Measurements from ENCODE around the gene GATA2.

Gene GATA2

DNA sequence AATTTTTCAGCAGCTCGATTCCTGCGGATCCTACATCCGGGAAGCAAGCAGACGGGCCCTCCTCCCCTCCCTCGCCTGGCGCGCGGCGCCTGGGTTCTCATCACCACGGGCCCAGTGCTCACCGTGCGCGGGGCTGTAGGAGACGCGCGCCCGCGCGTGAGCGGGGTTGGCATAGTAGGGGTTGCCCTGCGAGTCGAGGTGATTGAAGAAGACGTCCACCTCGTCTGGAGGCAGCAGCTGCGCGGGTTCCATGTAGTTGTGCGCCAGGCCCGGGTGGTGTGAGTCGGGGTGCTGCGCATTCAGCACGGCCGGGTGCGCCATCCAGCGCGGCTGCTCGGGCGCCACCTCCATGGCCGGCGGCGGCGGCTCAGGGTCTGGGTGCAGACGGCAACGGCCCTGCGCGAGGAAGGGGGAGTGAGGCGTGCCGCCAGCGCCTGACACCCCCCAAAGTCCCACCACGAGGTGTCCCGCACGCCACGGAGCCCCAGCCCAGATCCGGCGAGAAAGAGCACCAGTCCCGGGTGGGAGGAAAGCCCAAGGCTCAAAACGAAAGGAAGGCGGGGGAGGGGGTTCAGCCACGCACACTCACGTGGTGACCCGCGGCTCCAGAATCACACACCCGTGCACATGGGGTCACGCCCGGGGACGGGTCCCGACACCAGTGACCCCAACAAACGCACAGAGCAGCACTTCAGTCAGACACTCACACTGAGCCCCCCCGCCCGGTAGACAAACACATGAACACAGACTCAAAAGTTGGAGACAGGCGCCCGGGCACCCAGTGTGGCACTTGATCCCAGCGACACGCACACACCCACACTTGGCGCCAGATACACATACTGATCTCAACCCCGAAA is 6.1 kb downstream of the GATA2 start:
- FAIRE-seq (peak; percentile 26), DNase-seq (ENCODE audit: insufficient read length, low spot score) (no peak)
- TF ChIP-seq POLR2AphosphoS5 (IDR thresholded peaks at IDR 0.05; ENCODE audit: low read depth, low read length) (no peak), TAF1 (IDR thresholded peaks at IDR 0.05; ENCODE audit: low read depth, low read length) (no peak), SPI1 (IDR thresholded peaks at IDR 0.05; ENCODE audit: low read depth, low read length) (no peak), POLR2A (IDR thresholded peaks at IDR 0.05; ENCODE audit: low read depth, low read length) (no peak), POU2F2 (IDR thresholded peaks at IDR 0.05; ENCODE audit: low read depth, low read length) (no peak)

DNA sequence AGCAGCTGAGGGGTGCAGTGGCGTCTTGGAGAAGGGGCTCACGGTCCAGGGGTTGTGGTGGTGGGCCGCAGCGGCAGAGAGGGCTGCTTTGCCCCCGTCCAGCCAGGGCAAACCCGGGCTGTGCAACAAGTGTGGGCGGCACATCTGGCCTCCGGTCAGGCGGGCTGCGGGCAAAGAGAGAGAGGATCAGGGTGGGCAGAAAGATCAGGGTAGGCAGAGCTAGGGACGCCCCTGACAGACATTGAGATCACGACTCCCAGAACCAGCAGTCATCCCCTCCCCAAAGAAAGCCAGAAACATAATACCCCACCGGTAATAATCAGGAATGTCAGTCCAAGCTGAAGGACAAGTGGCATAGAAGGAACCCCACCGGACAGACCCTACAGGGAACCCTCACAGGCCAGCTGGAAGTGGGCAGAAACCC is 6.8 kb downstream of the GATA2 start:
- TF ChIP-seq TAF1 (IDR thresholded peaks at IDR 0.05; ENCODE audit: low read depth, low read length) (no peak), POU2F2 (IDR thresholded peaks at IDR 0.05; ENCODE audit: low read depth, low read length) (no peak), POLR2AphosphoS5 (IDR thresholded peaks at IDR 0.05; ENCODE audit: low read depth, low read length) (no peak), PAX5 (IDR thresholded peaks at IDR 0.05; ENCODE audit: insufficient read depth, low read length, severe bottlenecking) (no peak), SPI1 (IDR thresholded peaks at IDR 0.05; ENCODE audit: low read depth, low read length) (no peak), POLR2A (IDR thresholded peaks at IDR 0.05; ENCODE audit: low read depth, low read length) (no peak)
- FAIRE-seq (no peak), DNase-seq (ENCODE audit: insufficient read length, low spot score) (no peak)

DNA sequence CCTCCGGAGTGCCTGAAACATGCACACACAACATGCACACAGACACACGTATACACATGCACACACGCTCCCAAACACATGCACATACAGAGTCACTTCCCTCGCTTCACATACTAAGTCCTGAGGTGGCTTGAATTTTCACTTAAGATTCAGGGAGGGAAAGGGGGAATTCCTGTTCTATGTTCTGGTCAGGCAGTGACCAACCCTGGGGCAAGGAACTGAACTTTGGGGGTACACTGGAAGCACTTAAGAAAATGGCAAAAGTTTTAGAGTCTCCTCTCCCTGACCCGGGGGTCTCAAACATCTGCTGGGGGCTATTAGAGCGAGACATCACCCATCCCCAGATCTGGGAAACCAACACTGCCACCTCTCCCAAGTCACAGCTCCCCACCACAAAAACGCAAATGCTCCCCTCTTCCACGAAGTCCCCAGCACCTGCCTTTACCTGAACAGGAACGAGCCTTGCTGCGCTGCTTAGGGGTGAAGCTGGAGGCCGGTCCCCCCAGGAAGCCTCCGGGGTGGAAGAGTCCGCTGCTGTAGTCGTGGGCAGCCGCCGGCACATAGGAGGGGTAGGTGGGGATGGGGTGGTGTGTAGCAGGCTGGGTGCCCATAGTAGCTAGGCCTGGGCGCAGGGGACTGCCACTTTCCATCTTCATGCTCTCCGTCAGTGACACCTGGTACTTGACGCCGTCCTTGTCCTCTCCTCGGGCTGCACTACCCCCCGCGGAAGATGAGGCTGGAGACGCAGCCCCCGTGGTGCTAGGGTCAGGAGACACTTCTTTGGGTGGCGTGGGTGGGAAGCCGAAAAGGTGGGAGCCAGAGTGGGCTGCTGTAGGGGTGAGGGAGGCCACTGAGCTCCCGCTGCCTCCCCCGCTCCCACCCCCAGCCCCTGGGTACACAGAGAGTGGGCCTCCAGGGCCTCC is 7.5 kb downstream of the GATA2 start:
- TF ChIP-seq POU2F2 (IDR thresholded peaks at IDR 0.05; ENCODE audit: low read depth, low read length) (no peak), POLR2A (IDR thresholded peaks at IDR 0.05; ENCODE audit: low read depth, low read length) (no peak), PAX5 (IDR thresholded peaks at IDR 0.05; ENCODE audit: insufficient read depth, low read length, severe bottlenecking) (no peak), POLR2AphosphoS5 (IDR thresholded peaks at IDR 0.05; ENCODE audit: low read depth, low read length) (no peak), TAF1 (IDR thresholded peaks at IDR 0.05; ENCODE audit: low read depth, low read length) (no peak), SPI1 (IDR thresholded peaks at IDR 0.05; ENCODE audit: low read depth, low read length) (no peak)
- FAIRE-seq (no peak), DNase-seq (ENCODE audit: insufficient read length, low spot score) (no peak)

GRCh38 chr3:128484404-128485281 is 8.4 kb downstream of the GATA2 start:
- DNase-seq (ENCODE audit: insufficient read length, low spot score) (no peak), FAIRE-seq (no peak)
- TF ChIP-seq POU2F2 (IDR thresholded peaks at IDR 0.05; ENCODE audit: low read depth, low read length) (no peak), POLR2A (IDR thresholded peaks at IDR 0.05; ENCODE audit: low read depth, low read length) (no peak), PAX5 (IDR thresholded peaks at IDR 0.05; ENCODE audit: insufficient read depth, low read length, severe bottlenecking) (no peak), SPI1 (IDR thresholded peaks at IDR 0.05; ENCODE audit: low read depth, low read length) (no peak), POLR2AphosphoS5 (IDR thresholded peaks at IDR 0.05; ENCODE audit: low read depth, low read length) (no peak), TAF1 (IDR thresholded peaks at IDR 0.05; ENCODE audit: low read depth, low read length) (no peak)

DNA sequence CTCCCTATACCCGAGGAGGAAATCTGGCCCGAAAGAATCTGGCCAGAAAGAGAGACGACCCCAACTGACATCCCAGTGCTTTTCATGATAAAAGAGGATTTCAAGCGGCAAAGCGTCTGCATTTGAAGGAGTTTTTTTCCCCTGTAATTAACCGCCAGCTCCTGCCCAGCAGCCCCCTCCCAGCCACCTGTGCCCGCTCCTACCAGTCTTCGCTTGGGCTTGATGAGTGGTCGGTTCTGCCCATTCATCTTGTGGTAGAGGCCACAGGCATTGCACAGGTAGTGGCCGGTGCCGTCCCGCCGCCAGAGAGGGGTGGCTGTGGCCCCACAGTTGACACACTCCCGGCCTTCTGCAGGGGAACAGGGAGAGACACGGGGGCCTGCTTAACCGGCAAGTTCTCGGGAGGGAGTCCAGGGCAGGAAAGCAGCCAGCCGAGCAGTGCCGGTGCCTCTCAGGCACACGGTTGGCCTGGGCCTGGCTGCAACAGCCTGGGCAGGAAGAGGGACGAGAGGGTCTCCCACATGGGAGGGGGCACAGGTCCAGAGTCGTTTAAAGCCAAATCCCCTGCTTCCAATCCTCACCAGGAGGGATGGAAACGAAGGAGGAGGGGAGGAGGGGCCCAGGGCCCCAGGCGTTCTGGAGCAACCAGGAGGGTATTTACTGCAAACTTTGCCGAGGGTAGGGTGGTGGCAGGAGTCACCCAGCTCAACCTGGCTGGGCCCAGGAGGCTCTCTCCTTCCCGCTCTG is 9.2 kb downstream of the GATA2 start:
- TF ChIP-seq POLR2AphosphoS5 (IDR thresholded peaks at IDR 0.05; ENCODE audit: low read depth, low read length) (no peak), TAF1 (IDR thresholded peaks at IDR 0.05; ENCODE audit: low read depth, low read length) (no peak), PAX5 (IDR thresholded peaks at IDR 0.05; ENCODE audit: insufficient read depth, low read length, severe bottlenecking) (no peak), SPI1 (IDR thresholded peaks at IDR 0.05; ENCODE audit: low read depth, low read length) (no peak), POLR2A (IDR thresholded peaks at IDR 0.05; ENCODE audit: low read depth, low read length) (no peak), POU2F2 (IDR thresholded peaks at IDR 0.05; ENCODE audit: low read depth, low read length) (no peak)
- DNase-seq (ENCODE audit: insufficient read length, low spot score): no peak

DNA sequence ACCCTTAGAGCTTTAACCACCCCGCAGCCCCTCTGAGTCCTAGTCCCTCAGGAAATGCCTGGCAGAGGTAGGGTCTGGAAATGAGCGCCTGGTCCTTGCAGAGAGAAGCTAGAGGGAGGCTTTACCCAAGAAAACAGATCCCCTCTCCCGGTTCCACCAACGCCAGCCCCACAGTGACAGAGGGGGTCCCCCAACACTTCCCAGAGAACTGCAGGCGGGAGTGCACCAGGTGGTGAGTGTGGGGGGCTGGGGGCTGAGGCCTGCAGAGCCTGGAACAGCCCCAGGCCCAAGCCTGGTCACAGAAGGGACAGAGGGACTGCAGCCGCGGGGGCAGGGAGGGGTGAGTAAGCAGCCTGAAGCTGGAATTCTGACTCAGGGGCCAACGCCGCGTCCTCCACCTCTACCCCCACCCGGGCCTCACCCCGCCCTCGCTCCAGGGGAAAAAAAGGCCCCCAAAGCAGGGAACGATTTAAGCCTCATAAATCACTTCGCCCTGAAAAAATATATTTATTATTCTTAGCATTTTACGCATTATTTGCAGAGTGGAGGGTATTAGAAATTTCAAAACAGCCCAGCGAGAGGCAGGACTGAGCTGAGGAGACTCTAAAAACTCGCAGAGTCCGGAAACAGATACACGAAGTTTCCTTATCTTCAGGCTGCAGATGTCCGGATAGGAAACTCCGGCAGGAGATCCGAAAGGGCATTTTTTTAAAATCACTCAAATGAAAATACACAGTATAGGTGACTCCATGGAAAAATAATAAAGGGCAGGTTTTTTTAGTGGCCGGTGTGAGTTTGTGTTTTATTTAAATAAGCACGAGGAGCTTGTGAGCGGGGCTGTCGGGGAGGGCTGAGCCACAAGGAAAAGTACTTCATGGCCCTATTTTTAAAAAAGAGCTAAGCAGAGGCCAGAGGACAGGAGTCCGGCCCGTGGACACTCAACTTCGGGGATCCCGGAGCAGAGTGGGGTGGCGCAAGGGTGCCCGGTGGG is 10.0 kb downstream of the GATA2 start:
- DNase-seq (ENCODE audit: insufficient read length, low spot score) (no peak), FAIRE-seq (no peak)
- TF ChIP-seq PAX5 (IDR thresholded peaks at IDR 0.05; ENCODE audit: insufficient read depth, low read length, severe bottlenecking) (no peak), POU2F2 (IDR thresholded peaks at IDR 0.05; ENCODE audit: low read depth, low read length) (no peak), POLR2AphosphoS5 (IDR thresholded peaks at IDR 0.05; ENCODE audit: low read depth, low read length) (no peak), TAF1 (IDR thresholded peaks at IDR 0.05; ENCODE audit: low read depth, low read length) (no peak), POLR2A (IDR thresholded peaks at IDR 0.05; ENCODE audit: low read depth, low read length) (no peak), SPI1 (IDR thresholded peaks at IDR 0.05; ENCODE audit: low read depth, low read length) (no peak)

More for the DNA sequence above, 9.2 kb downstream of the GATA2 start:
- FAIRE-seq: no peak

DNA sequence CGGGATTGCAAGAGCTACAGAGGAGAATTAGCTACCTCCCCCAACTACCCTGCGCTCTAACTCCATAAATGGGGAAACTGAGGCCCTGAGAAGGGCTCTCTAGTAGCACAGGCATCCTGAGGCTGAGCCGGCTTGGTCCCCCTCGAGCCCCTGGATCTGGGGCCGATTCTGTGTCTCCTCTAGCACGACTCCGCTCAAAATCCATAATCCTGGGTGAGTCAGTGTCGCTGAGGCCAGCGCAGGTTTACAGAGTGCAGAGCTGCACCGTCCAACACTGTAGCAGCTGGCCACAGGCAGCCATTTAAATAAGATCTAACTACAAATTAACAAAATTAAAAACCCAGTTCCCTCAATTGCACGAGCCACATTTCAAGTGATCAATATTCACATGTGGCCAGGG is 10.8 kb downstream of the GATA2 start:
- TF ChIP-seq POLR2A (IDR thresholded peaks at IDR 0.05; ENCODE audit: low read depth, low read length) (no peak), TAF1 (IDR thresholded peaks at IDR 0.05; ENCODE audit: low read depth, low read length) (no peak), SPI1 (IDR thresholded peaks at IDR 0.05; ENCODE audit: low read depth, low read length) (no peak), POLR2AphosphoS5 (IDR thresholded peaks at IDR 0.05; ENCODE audit: low read depth, low read length) (no peak), POU2F2 (IDR thresholded peaks at IDR 0.05; ENCODE audit: low read depth, low read length) (no peak)
- DNase-seq (ENCODE audit: insufficient read length, low spot score) (no peak), FAIRE-seq (no peak)

Data from GM12891 (cell line).